PC-3 (cell line): ENCODE measurements around the gene RBMS2. TPM values are rescaled to one million over a fixed set of nuclear protein-coding genes. Genes with fewer than 3 reads are reported as not detected.
A peak's percentile ranks its signal among the peaks of the same experiment; 100 is the strongest.

ENCODE experiments used
- ATAC-seq: fragments of 200-7000 bp; cut with Tn5 transposase; 2 replicates; pipeline ENCODE4 v1.9.1; 2020; ENCODE audit warnings: mild to moderate bottlenecking, moderate library complexity
- BruUV-seq: library from RNA; stranded (reverse); fragments of 400-500 nt; replicated peaks from 2 replicates; lab custom pipeline; 2021; lab: Mats Ljungman, UMichigan
- CTCF ChIA-PET: fragments of 300-600 bp; sonication (Branson Sonifier 250); formaldehyde crosslinking; loops from one replicate; lab custom pipeline; 2022; ENCODE audit warnings: antibody characterized with exemption; lab: Charles Lee
- POLR2A ChIA-PET: fragments of 300-600 bp; sonication (Branson Sonifier 250); formaldehyde crosslinking; loops from one replicate; lab custom pipeline; 2022; ENCODE audit warnings: antibody characterized with exemption; ENCODE audit not compliant: unreplicated experiment; lab: Charles Lee
- DNase-seq: peaks from one replicate; pipeline ENCODE4 v3.0.0-alpha.2; 2015
- H2AFZ ChIP-seq: fragments of 300-600 bp; sonication (generic); 2 replicates; pipeline ENCODE4 v1.6.0; 2016; ENCODE audit warnings: antibody characterized with exemption, low read length
- H3F3A ChIP-seq: fragments of 300-600 bp; sonication (generic); one replicate; pipeline ENCODE4 v1.6.0; 2017; ENCODE audit warnings: antibody characterized with exemption, low read length, control low read depth, mild to moderate bottlenecking; ENCODE audit not compliant: unreplicated experiment
- H3K27ac ChIP-seq: fragments of 300-600 bp; sonication (generic); 2 replicates; pipeline ENCODE4 v1.5.1; 2016; ENCODE audit warnings: mild to moderate bottlenecking, low read length
- H3K27me3 ChIP-seq: fragments of 300-600 bp; sonication (generic); 2 replicates; pipeline ENCODE4 v1.6.1; 2016; ENCODE audit warnings: low read length, mixed read lengths
- H3K36me3 ChIP-seq: fragments of 300-600 bp; sonication (generic); 2 replicates; pipeline ENCODE4 v1.6.1; 2016; ENCODE audit warnings: low read depth, mixed run types, low read length, mixed read lengths
- H3K4me1 ChIP-seq: fragments of 300-600 bp; sonication (generic); 2 replicates; pipeline ENCODE4 v1.5.1; 2016; ENCODE audit warnings: low read length; ENCODE audit not compliant: insufficient read depth
- H3K4me2 ChIP-seq: fragments of 300-600 bp; sonication (generic); 2 replicates; pipeline ENCODE4 v1.6.0; 2016; ENCODE audit warnings: low read length
- H3K4me3 ChIP-seq: fragments of 300-600 bp; sonication (generic); 2 replicates; pipeline ENCODE4 v1.5.1; 2016; ENCODE audit warnings: mild to moderate bottlenecking, low read length, mixed read lengths
- H3K79me2 ChIP-seq: fragments of 300-600 bp; sonication (generic); 2 replicates; pipeline ENCODE4 v1.6.1; 2017; ENCODE audit warnings: low read length, mixed read lengths
- H3K9ac ChIP-seq: fragments of 300-600 bp; sonication (generic); 2 replicates; pipeline ENCODE4 v1.6.0; 2016; ENCODE audit warnings: mild to moderate bottlenecking, low read length
- H3K9me2 ChIP-seq: fragments of 300-600 bp; sonication (generic); replicated peaks from 2 replicates; pipeline ENCODE4 v1.6.1; 2016; ENCODE audit warnings: mixed run types, low read length, mixed read lengths
- H3K9me3 ChIP-seq: fragments of 300-600 bp; sonication (generic); 2 replicates; pipeline ENCODE4 v1.6.1; 2016; ENCODE audit warnings: low read length, mixed read lengths
- H4K20me1 ChIP-seq: fragments of 300-600 bp; sonication (generic); 2 replicates; pipeline ENCODE4 v1.6.1; 2016; ENCODE audit warnings: low read length, mixed read lengths
- EZH2 ChIP-seq: fragments of 300-600 bp; sonication (generic); IDR thresholded peaks from one replicate; pipeline ENCODE4 v1.6.1; 2017; ENCODE audit warnings: antibody characterized with exemption, mild to moderate bottlenecking, low read length; ENCODE audit not compliant: unreplicated experiment
- EZH2phosphoT487 ChIP-seq: fragments of 300-600 bp; sonication (generic); IDR thresholded peaks from 2 replicates; pipeline ENCODE4 v1.6.1; 2018; ENCODE audit warnings: mild to moderate bottlenecking, antibody characterized with exemption, low read length, borderline replicate concordance
- intact Hi-C: fragments of 100-400 bp; cut with micrococcal nuclease; formaldehyde crosslinking; loops from 2 replicates; pipeline ENCODE4 v1.9.0; 2023
- total RNA-seq: library from RNA; depleted of rRNA; stranded (reverse); fragments of >200 nt; gene quantifications from 2 replicates; pipeline ENCODE4 v1.2.3, GENCODE V29; 2014
- TF ChIP-seq, protein P1 (sequence below): fragments of 300-600 bp; sonication (generic); conservative IDR thresholded peaks from 2 replicates; pipeline ENCODE4 v1.5.1; 2017; ENCODE audit warnings: antibody characterized with exemption, low read depth, mild to moderate bottlenecking, low read length

RBMS2 gene
- total RNA-seq, 1 experiment from 2014 or later = 10.2 TPM

DNA sequence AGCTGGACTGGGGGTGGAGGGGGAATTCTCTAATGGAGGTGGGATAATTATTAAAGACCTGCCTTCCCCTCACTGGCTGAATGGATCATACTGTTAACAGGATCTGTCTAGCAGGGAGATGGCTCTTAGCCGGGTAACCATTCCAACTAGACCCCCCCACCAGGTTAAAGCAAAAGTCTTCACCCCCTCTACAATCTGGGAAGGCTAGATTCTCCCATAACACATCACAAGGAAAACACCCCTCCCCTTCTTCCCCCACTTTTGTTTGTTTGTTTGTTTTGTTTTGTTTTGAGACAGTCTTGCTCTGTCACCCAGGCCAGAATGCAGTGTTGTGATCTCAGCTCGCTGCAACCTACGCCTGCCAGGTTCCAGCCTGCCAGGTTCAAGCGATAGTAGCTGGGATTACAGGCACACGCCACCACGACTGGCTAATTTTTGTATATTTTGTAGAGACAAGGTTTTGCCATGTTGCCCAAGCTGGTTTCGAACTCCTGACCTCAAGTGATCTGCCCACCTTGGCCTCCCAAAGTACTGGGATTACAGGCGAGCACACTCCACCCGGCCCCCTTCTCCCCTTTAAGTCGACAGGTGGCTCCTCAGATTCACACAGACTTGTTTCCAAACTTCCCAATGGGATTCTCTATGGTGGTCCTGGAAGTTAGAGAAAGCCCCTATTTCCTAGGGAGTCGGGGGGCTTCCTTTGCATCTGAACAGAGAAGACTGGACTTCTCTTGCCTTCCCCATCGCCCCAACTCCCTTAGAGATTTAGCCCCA lies 112.0 kb downstream of the RBMS2 start:
- DNase-seq (no peak), ATAC-seq (no peak)
- Histone ChIP-seq H2AFZ (peak overlapping the region; percentile 65; the same call in 1 of the 2 replicates), H3K27ac (no peak overlapping the region), H3K4me1 (peaks cover 44% of the 10 kb centered on the region), H3K9me2 (no peaks in the 10 kb centered on the region), H3K4me3 (peak overlapping the region; percentile 90), H3K36me3 (peaks cover 11% of the 10 kb centered on the region), H3K27me3 (no peaks in the 10 kb centered on the region), H3K4me2 (peak overlapping the region; percentile 100), H3K79me2 (peaks cover 64% of the 10 kb centered on the region), H3K9me3 (no peaks in the 10 kb centered on the region), H4K20me1 (peaks cover 6% of the 10 kb centered on the region; the same call in 1 of the 2 replicates), H3K9ac (peak overlapping the region; percentile 78), H3F3A (peaks cover 12% of the 10 kb centered on the region)
- CTCF ChIA-PET = interaction anchor here (0.6 kb wide), 1 partner anchor 68 kb away, joined by 3 read pairs; no protein-coding TSS in a partner anchor
- TSS peak; percentile 2 for BruUV-seq
- intact Hi-C loops = no loop called here
- POLR2A ChIA-PET = no interaction called here
- TF ChIP-seq EZH2phosphoT487 (no peak), EZH2 (no peak)
- TF ChIP-seq, protein P1, sequence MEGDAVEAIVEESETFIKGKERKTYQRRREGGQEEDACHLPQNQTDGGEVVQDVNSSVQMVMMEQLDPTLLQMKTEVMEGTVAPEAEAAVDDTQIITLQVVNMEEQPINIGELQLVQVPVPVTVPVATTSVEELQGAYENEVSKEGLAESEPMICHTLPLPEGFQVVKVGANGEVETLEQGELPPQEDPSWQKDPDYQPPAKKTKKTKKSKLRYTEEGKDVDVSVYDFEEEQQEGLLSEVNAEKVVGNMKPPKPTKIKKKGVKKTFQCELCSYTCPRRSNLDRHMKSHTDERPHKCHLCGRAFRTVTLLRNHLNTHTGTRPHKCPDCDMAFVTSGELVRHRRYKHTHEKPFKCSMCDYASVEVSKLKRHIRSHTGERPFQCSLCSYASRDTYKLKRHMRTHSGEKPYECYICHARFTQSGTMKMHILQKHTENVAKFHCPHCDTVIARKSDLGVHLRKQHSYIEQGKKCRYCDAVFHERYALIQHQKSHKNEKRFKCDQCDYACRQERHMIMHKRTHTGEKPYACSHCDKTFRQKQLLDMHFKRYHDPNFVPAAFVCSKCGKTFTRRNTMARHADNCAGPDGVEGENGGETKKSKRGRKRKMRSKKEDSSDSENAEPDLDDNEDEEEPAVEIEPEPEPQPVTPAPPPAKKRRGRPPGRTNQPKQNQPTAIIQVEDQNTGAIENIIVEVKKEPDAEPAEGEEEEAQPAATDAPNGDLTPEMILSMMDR = no peak

- ChIA-PET CTCF (no interaction called here), POLR2A (no interaction called here)
- no TSS peak for BruUV-seq
- Histone ChIP-seq H3K36me3 (peaks cover 17% of the 10 kb centered on the region), H3K4me2 (peak overlapping the region; percentile 100), H3K4me3 (peak overlapping the region; percentile 90), H2AFZ (peak overlapping the region; percentile 65), H3K4me1 (peaks cover 44% of the 10 kb centered on the region), H3K9ac (peak overlapping the region; percentile 78), H4K20me1 (0 out of 2 replicates have a peak, but pooled peaks cover 5% of the 10 kb centered on the region), H3K9me2 (no peaks in the 10 kb centered on the region), H3F3A (peaks cover 12% of the 10 kb centered on the region), H3K9me3 (no peaks in the 10 kb centered on the region), H3K79me2 (peaks cover 57% of the 10 kb centered on the region), H3K27me3 (no peaks in the 10 kb centered on the region), H3K27ac (peak overlapping the region; percentile 83)
- DNase-seq (peak; percentile 65), ATAC-seq (peak; percentile 15)
- TF ChIP-seq EZH2phosphoT487 = no peak
- TF ChIP-seq EZH2 = no peak
- TF ChIP-seq, protein P1 = no peak
- intact Hi-C loops = no loop called here
Measured at GRCh38 chr12:56634242-56634836, 112.7 kb downstream of the RBMS2 start.
